AG08395 (cell line): ENCODE results near the gene FOXK2.

ENCODE experiments used
- DNase-seq: peaks from one replicate; pipeline ENCODE4 v3.0.0; 2012; ENCODE audit warnings: mixed read lengths, low spot score

The FOXK2 gene

GRCh38 chr17:82518826-82519810 lies at the start of gene FOXK2:
FOXK2 (plus strand) TSS chr17:82519732; CDS start chr17:82519889, 157 bp downstream.
- DNase-seq: peak; percentile 99

GRCh38 chr17:82470065-82470464 lies 49.5 kb upstream of the FOXK2 start:
- DNase-seq: no peak

- DNase-seq: no peak
These were observed 45.1 kb upstream of the FOXK2 start for GRCh38 chr17:82474223-82475010.

- DNase-seq: no peak
These were observed 44.1 kb upstream of the FOXK2 start for GRCh38 chr17:82475458-82475857.

GRCh38 chr17:82477934-82478333 lies 41.6 kb upstream of the FOXK2 start:
- DNase-seq: no peak

GRCh38 chr17:82479602-82480001 lies 39.9 kb upstream of the FOXK2 start:
- no peak for DNase-seq

GRCh38 chr17:82480318-82480717 lies 39.2 kb upstream of the FOXK2 start:
- no peak for DNase-seq

GRCh38 chr17:82483204-82483660 lies 36.3 kb upstream of the FOXK2 start:
- no peak for DNase-seq

GRCh38 chr17:82483836-82484235 lies 35.7 kb upstream of the FOXK2 start:
- DNase-seq: no peak

- DNase-seq: no peak
These were observed 33.1 kb upstream of the FOXK2 start for GRCh38 chr17:82486231-82487094.

- no peak for DNase-seq
These were observed 31.6 kb upstream of the FOXK2 start for GRCh38 chr17:82487910-82488309.

GRCh38 chr17:82489117-82489516 lies 30.4 kb upstream of the FOXK2 start:
- DNase-seq: peak; percentile 81

GRCh38 chr17:82489851-82490511 lies 29.6 kb upstream of the FOXK2 start:
- no peak for DNase-seq

- no peak for DNase-seq
These were observed 28.9 kb upstream of the FOXK2 start for GRCh38 chr17:82490512-82491195.

GRCh38 chr17:82491196-82491530 lies 28.4 kb upstream of the FOXK2 start:
- DNase-seq: no peak

- no peak for DNase-seq
These were observed 28.0 kb upstream of the FOXK2 start for GRCh38 chr17:82491533-82491932.

GRCh38 chr17:82492643-82493225 lies 26.8 kb upstream of the FOXK2 start:
- peak; percentile 68 for DNase-seq

- no peak for DNase-seq
These were observed 26.2 kb upstream of the FOXK2 start for GRCh38 chr17:82493226-82493781.

GRCh38 chr17:82494236-82495055 lies 25.1 kb upstream of the FOXK2 start:
- peak; percentile 92 for DNase-seq
